GM18868 (cell line): ENCODE results near the gene SMCO3.
"Not testable (repeated sequence)": the region's sequence is repeated elsewhere in the genome, so short reads cannot be mapped to it uniquely, and the experiment has no call there.

Experiments
- ATAC-seq: cut with Tn5 transposase; IDR thresholded peaks from one replicate; pipeline ENCODE4 v1.9.1; 2021; ENCODE audit warnings: mild to moderate bottlenecking, moderate library complexity; ENCODE audit not compliant: unreplicated experiment

SMCO3 gene

GRCh38 chr12:14775636-14775980 is 38.4 kb downstream of the SMCO3 start:
- ATAC-seq: no peak

GRCh38 chr12:14774906-14775635 is 38.9 kb downstream of the SMCO3 start:
- no peak for ATAC-seq

- ATAC-seq: peak; percentile 59
Observed at GRCh38 chr12:14774074-14774905, 39.7 kb downstream of the SMCO3 start.

- peak; percentile 5 for ATAC-seq
Observed at GRCh38 chr12:14773685-14774073, 40.3 kb downstream of the SMCO3 start.

GRCh38 chr12:14772946-14773345 is 41.0 kb downstream of the SMCO3 start:
- no peak for ATAC-seq

GRCh38 chr12:14771651-14772137 is 42.3 kb downstream of the SMCO3 start:
- ATAC-seq: no peak

- ATAC-seq: peak; percentile 22
Observed at GRCh38 chr12:14770496-14771461, 43.2 kb downstream of the SMCO3 start.

GRCh38 chr12:14769969-14770495 is 44.0 kb downstream of the SMCO3 start:
- ATAC-seq: peak; percentile 37

GRCh38 chr12:14769466-14769968 is 44.5 kb downstream of the SMCO3 start:
- peak; percentile 0 for ATAC-seq

GRCh38 chr12:14768823-14769405 is 45.1 kb downstream of the SMCO3 start:
- no peak for ATAC-seq

GRCh38 chr12:14767617-14768016 is 46.4 kb downstream of the SMCO3 start:
- no peak for ATAC-seq

- no peak for ATAC-seq
Observed at GRCh38 chr12:14766649-14767215, 47.2 kb downstream of the SMCO3 start.

GRCh38 chr12:14766020-14766419 is 48.0 kb downstream of the SMCO3 start:
- ATAC-seq: not testable (repeated sequence)

GRCh38 chr12:14765398-14765797 is 48.6 kb downstream of the SMCO3 start:
- ATAC-seq: no peak

GRCh38 chr12:14759711-14760280 is 54.2 kb downstream of the SMCO3 start:
- not testable (repeated sequence) for ATAC-seq

GRCh38 chr12:14756334-14757143 is 57.4 kb downstream of the SMCO3 start:
- no peak for ATAC-seq
